GM13976 (cell line): ENCODE data around the gene RNF123.
"Not testable (repeated sequence)": the region's sequence is repeated elsewhere in the genome, so short reads cannot be mapped to it uniquely, and the experiment has no call there.

Experiments used
- DNase-seq: peaks from one replicate; pipeline ENCODE4 v3.0.0; 2012; ENCODE audit warnings: low spot score
- CTCF ChIP-seq: IDR thresholded peaks from 2 replicates; pipeline ENCODE4 v1.5.1; 2012; ENCODE audit warnings: borderline replicate concordance, mild to moderate bottlenecking; ENCODE audit not compliant: insufficient read depth; ENCODE audit errors: extremely low read depth, missing control alignments, control extremely low read depth
- in situ Hi-C: fragments of 300-500 bp; cut with MboI; formaldehyde crosslinking; loops from one replicate; pipeline ENCODE4 v1.12.0; 2022; ENCODE audit warnings: low sequenced_read_pairs, mixed read lengths, inconsistent platforms; ENCODE audit not compliant: unreplicated experiment

The RNF123 gene

GRCh38 chr3:49675912-49676311 lies 13.4 kb upstream of the RNF123 start:
- no peak for TF ChIP-seq CTCF
- no peak for DNase-seq
- in situ Hi-C loops, result loop anchor here (10.0 kb wide), 1 partner anchor 131 kb away; no protein-coding TSS in a partner anchor

- TF ChIP-seq CTCF, result no peak
- no peak for DNase-seq
- in situ Hi-C loops, result no loop called here
These were observed 8.7 kb upstream of the RNF123 start for GRCh38 chr3:49680493-49681231.

- in situ Hi-C loops, result no loop called here
- no peak for DNase-seq
- no peak for TF ChIP-seq CTCF
These were observed 8.2 kb upstream of the RNF123 start for GRCh38 chr3:49681232-49681522.

- in situ Hi-C loops, result no loop called here
- DNase-seq, result no peak
- no peak for TF ChIP-seq CTCF
These were observed 7.8 kb upstream of the RNF123 start for GRCh38 chr3:49681543-49681942.

- in situ Hi-C loops, result no loop called here
- DNase-seq, result no peak
- no peak for TF ChIP-seq CTCF
These were observed 6.2 kb upstream of the RNF123 start for GRCh38 chr3:49683162-49683561.

- in situ Hi-C loops, DNase-seq: not testable (repeated sequence)
These were observed 4.9 kb upstream of the RNF123 start for GRCh38 chr3:49684453-49684852.

- DNase-seq, in situ Hi-C loops: not testable (repeated sequence)
These were observed 4.3 kb upstream of the RNF123 start for GRCh38 chr3:49685103-49685502.

- in situ Hi-C loops, DNase-seq: not testable (repeated sequence)
These were observed 3.5 kb upstream of the RNF123 start for GRCh38 chr3:49685846-49686245.

- in situ Hi-C loops, DNase-seq: not testable (repeated sequence)
These were observed 3.0 kb upstream of the RNF123 start for GRCh38 chr3:49686346-49686745.

- DNase-seq, in situ Hi-C loops: not testable (repeated sequence)
These were observed 2.5 kb upstream of the RNF123 start for GRCh38 chr3:49686769-49687423.

- DNase-seq, in situ Hi-C loops: not testable (repeated sequence)
These were observed 1.9 kb upstream of the RNF123 start for GRCh38 chr3:49687424-49687795.

- DNase-seq, in situ Hi-C loops: not testable (repeated sequence)
These were observed 865 bp upstream of the RNF123 start for GRCh38 chr3:49688338-49689045.
